ENCODE results near the gene CLASP1. TPM values are rescaled to one million over a fixed set of nuclear protein-coding genes. Genes with fewer than 3 reads are reported as not detected.

The CLASP1 gene
- total and polyA plus RNA-seq, 7 donors, result 2.4 to 117 (median 53.9) TPM

- H3K27ac ChIP-seq, result no peak overlapping the region
- WGBS, 2 donors, result 95 to 97% methylated on average over 3 of the region's 3 CpGs
- H3K4me3 ChIP-seq, result no peak overlapping the region
- intact Hi-C loops (cut with DNase I), result no loop called here
- H3K4me1 ChIP-seq, result peaks cover 0 to 28% (median 16%) of the 10 kb centered on the region in 4 donors
- TF ChIP-seq EP300 (IDR thresholded peaks at IDR 0.05) (no peak), CTCF (IDR thresholded peaks at IDR 0.05) (no peak), POLR2A (IDR thresholded peaks at IDR 0.05) (no peak), POLR2AphosphoS5 (IDR thresholded peaks at IDR 0.05) (no peak)
- H3K9me3 ChIP-seq, result no peaks in the 10 kb centered on the region
- H3K27me3 ChIP-seq, result no peaks in the 10 kb centered on the region
- no peaks in the 10 kb centered on the region for H3K36me3 ChIP-seq
- no peak for DNase-seq
Observed at GRCh38 chr2:121625953-121626352, 23.3 kb downstream of the CLASP1 start.

GRCh38 chr2:121617042-121617599 is 32.1 kb downstream of the CLASP1 start:
- H3K9me3 ChIP-seq, result no peaks in the 10 kb centered on the region
- intact Hi-C loops (cut with DNase I), result no loop called here
- WGBS, 2 donors, result 63 to 88% methylated on average over 4 of the region's 4 CpGs
- H3K4me1 ChIP-seq, result peaks cover 0 to 18% (median 11%) of the 10 kb centered on the region in 4 donors
- no peak overlapping the region for H3K27ac ChIP-seq
- H3K27me3 ChIP-seq, result no peaks in the 10 kb centered on the region
- TF ChIP-seq POLR2AphosphoS5 (IDR thresholded peaks at IDR 0.05) (no peak), CTCF (IDR thresholded peaks at IDR 0.05) (no peak), EP300 (IDR thresholded peaks at IDR 0.05) (no peak), POLR2A (IDR thresholded peaks at IDR 0.05) (no peak)
- DNase-seq, result no peak
- H3K36me3 ChIP-seq, result no peaks in the 10 kb centered on the region
- H3K4me3 ChIP-seq, result no peak overlapping the region

- WGBS, 2 donors, result 95 to 97% methylated on average over 1 of the region's 1 CpG
- Histone ChIP-seq H3K4me1 (peaks cover 0 to 18% (median 11%) of the 10 kb centered on the region in 4 donors), H3K9me3 (no peaks in the 10 kb centered on the region), H3K27ac (no peak overlapping the region), H3K4me3 (no peak overlapping the region), H3K36me3 (no peaks in the 10 kb centered on the region), H3K27me3 (no peaks in the 10 kb centered on the region)
- TF ChIP-seq POLR2A (IDR thresholded peaks at IDR 0.05), result no peak
- no peak for TF ChIP-seq CTCF (IDR thresholded peaks at IDR 0.05)
- TF ChIP-seq POLR2AphosphoS5 (IDR thresholded peaks at IDR 0.05), result no peak
- TF ChIP-seq EP300 (IDR thresholded peaks at IDR 0.05), result no peak
- DNase-seq, result no peak
- intact Hi-C loops (cut with DNase I), result no loop called here
Observed at GRCh38 chr2:121613774-121614173, 35.5 kb downstream of the CLASP1 start.

GRCh38 chr2:121613152-121613551 is 36.1 kb downstream of the CLASP1 start:
- no peaks in the 10 kb centered on the region for H3K9me3 ChIP-seq
- DNase-seq, result no peak
- no peaks in the 10 kb centered on the region for H3K36me3 ChIP-seq
- TF ChIP-seq EP300 (IDR thresholded peaks at IDR 0.05), result no peak
- TF ChIP-seq POLR2A (IDR thresholded peaks at IDR 0.05), result no peak
- no peak for TF ChIP-seq POLR2AphosphoS5 (IDR thresholded peaks at IDR 0.05)
- TF ChIP-seq CTCF (IDR thresholded peaks at IDR 0.05), result no peak
- H3K27ac ChIP-seq, result no peak overlapping the region
- H3K27me3 ChIP-seq, result no peaks in the 10 kb centered on the region
- no peak overlapping the region for H3K4me3 ChIP-seq
- peaks cover 0 to 18% (median 11%) of the 10 kb centered on the region in 4 donors for H3K4me1 ChIP-seq
- intact Hi-C loops (cut with DNase I), result no loop called here

All from sigmoid colon (tissue), 7 donors.